A549 (cell line): ENCODE data around the gene TBC1D32. TPM values are rescaled to one million over a fixed set of nuclear protein-coding genes. Genes with fewer than 3 reads are reported as not detected.

ENCODE experiments used
- ATAC-seq, 2 experiments: fragments of 200-7000 bp in 1 of 2; fragments of >200 bp in 1 of 2; cut with Nextera tagmentation in 1 of 2; cut with Tn5 transposase in 1 of 2; 3 replicates each; pipeline versions ENCODE4 v1.8.0 to v1.9.1; 2018 to 2020; ENCODE audit warnings: mild to moderate bottlenecking in 1 of 2, moderate library complexity in 1 of 2
- CTCF ChIA-PET: fragments of 300-600 bp; sonication (Branson Sonifier 250); formaldehyde crosslinking; extraction: SDS; loops from one replicate; lab custom pipeline; 2021; ENCODE audit warnings: antibody characterized with exemption, inconsistent platforms; lab: Yijun Ruan, JAX
- POLR2A ChIA-PET: fragments of 350-600 bp; formaldehyde crosslinking; extraction: SDS; loops from one replicate; lab custom pipeline; 2021; ENCODE audit warnings: antibody characterized with exemption, inconsistent platforms; lab: Yijun Ruan, JAX
- DNase-seq, 2 experiments: peaks; one replicate each; pipeline versions ENCODE4 v3.0.0 to v3.0.0-alpha.2; 2011 to 2016; ENCODE audit warnings: low read depth in 1 of 2, low spot score in 1 of 2
- FAIRE-seq: peaks from 2 replicates; lab custom pipeline; 2011; peaks lifted over from hg19 to GRCh38; lab: Jason Lieb, UNC
- H3K27ac ChIP-seq, 2 experiments: fragments of >200 bp; sonication (Bioruptor Twin); formaldehyde crosslinking; 3 replicates each; pipeline ENCODE4 v1.5.1; 2016 to 2017
- H3K4me1 ChIP-seq: fragments of >200 bp; sonication (Bioruptor Twin); formaldehyde crosslinking; 3 replicates; pipeline ENCODE4 v1.6.1; 2016
- H3K4me2 ChIP-seq: fragments of >200 bp; sonication (Bioruptor Twin); formaldehyde crosslinking; 3 replicates; pipeline ENCODE4 v1.6.1; 2016
- H3K4me3 ChIP-seq: fragments of >200 bp; sonication (Bioruptor Twin); formaldehyde crosslinking; 3 replicates; pipeline ENCODE4 v1.5.1; 2016
- H3K9me3 ChIP-seq: fragments of >200 bp; sonication (Bioruptor Twin); formaldehyde crosslinking; 3 replicates; pipeline ENCODE4 v1.6.1; 2016
- CBX8 ChIP-seq: fragments of 200-600 bp; sonication (generic); IDR thresholded peaks from 2 replicates; pipeline ENCODE4 v1.6.1; 2016
- CEBPB ChIP-seq, 2 experiments: fragments of >200 bp in 1 of 2; sonication (Bioruptor Twin) in 1 of 2; formaldehyde crosslinking in 1 of 2; IDR thresholded peaks; 2 replicates each; pipeline ENCODE4 v1.6.1; 2012 to 2016
- EHF ChIP-seq: fragments of 250-450 bp; sonication (Bioruptor Pico); IDR thresholded peaks from 2 replicates; pipeline ENCODE4 v1.5.0; 2020; ENCODE audit warnings: mild to moderate bottlenecking
- FOSL2 ChIP-seq, 2 experiments: fragments of 450-650 bp in 1 of 2; fragments of >200 bp in 1 of 2; sonication (Bioruptor Twin) in 1 of 2; formaldehyde crosslinking; IDR thresholded peaks; 2 replicates each; pipeline versions ENCODE4 v1.5.0 to v1.6.1; 2016 to 2020; ENCODE audit warnings: mild to moderate bottlenecking in 1 of 2, moderate library complexity in 1 of 2
- FOXS1 ChIP-seq: fragments of 250-450 bp; sonication (Bioruptor Pico); IDR thresholded peaks from 2 replicates; pipeline ENCODE4 v1.5.0; 2020; ENCODE audit warnings: mild to moderate bottlenecking, moderate library complexity
- GATA3 ChIP-seq: IDR thresholded peaks from 2 replicates; pipeline ENCODE4 v1.6.1; 2012; ENCODE audit warnings: borderline replicate concordance
- HOXB5 ChIP-seq: fragments of 250-450 bp; sonication (Bioruptor Pico); IDR thresholded peaks from 2 replicates; pipeline ENCODE4 v1.5.0; 2020; ENCODE audit warnings: mild to moderate bottlenecking, moderate library complexity
- KDM1A ChIP-seq: fragments of 200-600 bp; sonication (generic); IDR thresholded peaks from 2 replicates; pipeline ENCODE4 v1.6.1; 2016; ENCODE audit warnings: low read depth, mild to moderate bottlenecking
- MYC ChIP-seq: IDR thresholded peaks from 2 replicates; pipeline ENCODE4 v1.6.1; 2012; ENCODE audit warnings: mild to moderate bottlenecking, inconsistent platforms, low read length, improper control_type of control experiment, borderline replicate concordance
- NPAS2 ChIP-seq: fragments of 250-450 bp; sonication (Bioruptor Pico); IDR thresholded peaks from 2 replicates; pipeline ENCODE4 v1.8.0; 2022; ENCODE audit warnings: mild to moderate bottlenecking, moderate library complexity, borderline replicate concordance
- POLR2A ChIP-seq: IDR thresholded peaks from 2 replicates; pipeline ENCODE4 v1.6.1; 2012; ENCODE audit warnings: mild to moderate bottlenecking, low read length
- RCOR1 ChIP-seq: fragments of 150-350 bp; IDR thresholded peaks from 2 replicates; pipeline ENCODE4 v1.6.1; 2014; ENCODE audit warnings: antibody characterized with exemption, low read length, low read depth
- REST ChIP-seq: fragments of 200-600 bp; sonication (generic); IDR thresholded peaks from 2 replicates; pipeline ENCODE4 v1.6.1; 2016; ENCODE audit warnings: antibody characterized with exemption, mild to moderate bottlenecking, moderate library complexity
- RNF2 ChIP-seq: fragments of 200-600 bp; sonication (generic); IDR thresholded peaks from 2 replicates; pipeline ENCODE4 v1.6.1; 2016; ENCODE audit warnings: low read depth, mild to moderate bottlenecking, antibody characterized with exemption, moderate library complexity, borderline replicate concordance
- SMC3 ChIP-seq: fragments of >200 bp; sonication (Bioruptor Twin); formaldehyde crosslinking; IDR thresholded peaks from 3 replicates; pipeline ENCODE4 v1.6.1; 2018; ENCODE audit warnings: inconsistent platforms
- ZFP36 ChIP-seq: fragments of 450-650 bp; IDR thresholded peaks from 2 replicates; pipeline ENCODE4 v1.6.1; 2014; ENCODE audit warnings: borderline replicate concordance; ENCODE audit not compliant: partially characterized antibody
- WGBS: methylation state at CpG from one replicate; pipeline ENCODE4 v1.1.6; 2017; ENCODE audit errors: missing lambda C conversion rate; 5-methylcytosine and 5-hydroxymethylcytosine counted together
- polyA plus RNA-seq, 4 experiments: library from polyadenylated mRNA; depleted of rRNA in 3 of 4; stranded (reverse); fragments of >200 nt; fragmentation: RNase III in 1 of 4; extraction: RNeasy Plus Mini Kit Qiagen cat#74134 plus additional on column Dnase treatment in 1 of 4; gene quantifications; 2 replicates in 3 of 4; 3 replicates in 1 of 4; pipeline ENCODE4 v1.2.3, GENCODE V29; 2011 to 2017
- TF ChIP-seq, protein P1 (sequence below): fragments of >200 bp; sonication (Bioruptor Twin); formaldehyde crosslinking; IDR thresholded peaks from 3 replicates; pipeline ENCODE4 v1.5.1; 2016
- TF ChIP-seq, protein P2 (sequence below): IDR thresholded peaks from 2 replicates; pipeline ENCODE4 v1.6.1; 2012; ENCODE audit warnings: low read depth, borderline replicate concordance

TBC1D32 gene
- polyA plus RNA-seq, 2 of the 4 experiments (the other 2 are of a cell fraction), result 2.1 to 4.4 TPM

- no peak for FAIRE-seq
- POLR2A ChIA-PET, result no interaction called here
- 62% methylated on average over 3 of the region's 3 CpGs for WGBS
Observed at GRCh38 chr6:121064345-121064744, 269.9 kb downstream of the TBC1D32 start.

DNA sequence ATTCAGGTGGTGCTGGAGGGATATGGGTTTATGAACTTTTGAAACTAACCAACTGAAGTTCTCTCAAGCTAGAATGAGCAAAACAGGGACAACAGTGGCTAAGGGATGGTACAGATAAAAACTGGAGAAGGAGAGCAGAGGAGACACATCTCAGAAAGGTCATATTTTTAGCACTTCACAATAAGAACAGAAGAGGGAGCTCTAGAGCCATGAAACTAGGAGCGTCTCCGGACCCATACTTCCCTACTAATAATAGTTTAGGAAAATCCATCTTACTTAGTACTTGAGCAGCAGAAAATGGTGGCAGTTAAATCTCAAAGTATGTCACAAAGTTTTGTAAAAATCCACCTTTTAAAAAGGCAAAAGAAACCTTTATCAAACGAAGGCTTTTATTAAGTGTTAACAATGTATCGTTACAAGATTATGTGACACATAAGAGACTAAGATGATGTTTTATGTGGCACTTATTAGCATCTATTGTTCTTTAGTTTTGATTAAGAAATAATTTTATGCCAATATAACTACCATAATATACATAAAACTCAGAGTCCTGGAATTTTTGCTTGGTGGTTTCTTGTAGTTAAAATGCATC is 278.6 kb downstream of the TBC1D32 start:
- no peak overlapping the region for H3K4me2 ChIP-seq
- WGBS, result 31% methylated on average over 4 of the region's 4 CpGs
- H3K9me3 ChIP-seq, result no peaks in the 10 kb centered on the region
- no peaks in the 10 kb centered on the region for H3K4me1 ChIP-seq
- ATAC-seq (peak; percentile 92 to 94), DNase-seq (peak; percentile 15 to 42), FAIRE-seq (no peak)
- H3K4me3 ChIP-seq, result no peak overlapping the region
- ChIA-PET POLR2A (no interaction called here), CTCF (interaction anchor here (0.6 to 3.1 kb wide), 8 partner anchors 16 to 1129 kb away, joined by 3 to 27 read pairs (median 3); no protein-coding TSS in a partner anchor)
- H3K27ac ChIP-seq, result no peak overlapping the region
- TF ChIP-seq, protein P1, sequence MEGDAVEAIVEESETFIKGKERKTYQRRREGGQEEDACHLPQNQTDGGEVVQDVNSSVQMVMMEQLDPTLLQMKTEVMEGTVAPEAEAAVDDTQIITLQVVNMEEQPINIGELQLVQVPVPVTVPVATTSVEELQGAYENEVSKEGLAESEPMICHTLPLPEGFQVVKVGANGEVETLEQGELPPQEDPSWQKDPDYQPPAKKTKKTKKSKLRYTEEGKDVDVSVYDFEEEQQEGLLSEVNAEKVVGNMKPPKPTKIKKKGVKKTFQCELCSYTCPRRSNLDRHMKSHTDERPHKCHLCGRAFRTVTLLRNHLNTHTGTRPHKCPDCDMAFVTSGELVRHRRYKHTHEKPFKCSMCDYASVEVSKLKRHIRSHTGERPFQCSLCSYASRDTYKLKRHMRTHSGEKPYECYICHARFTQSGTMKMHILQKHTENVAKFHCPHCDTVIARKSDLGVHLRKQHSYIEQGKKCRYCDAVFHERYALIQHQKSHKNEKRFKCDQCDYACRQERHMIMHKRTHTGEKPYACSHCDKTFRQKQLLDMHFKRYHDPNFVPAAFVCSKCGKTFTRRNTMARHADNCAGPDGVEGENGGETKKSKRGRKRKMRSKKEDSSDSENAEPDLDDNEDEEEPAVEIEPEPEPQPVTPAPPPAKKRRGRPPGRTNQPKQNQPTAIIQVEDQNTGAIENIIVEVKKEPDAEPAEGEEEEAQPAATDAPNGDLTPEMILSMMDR, result peak; percentile 59
- TF ChIP-seq GATA3, result no peak
- TF ChIP-seq KDM1A, result no peak
- TF ChIP-seq EHF (CRISPR knock-in tag), result no peak
- TF ChIP-seq REST, result no peak
- no peak for TF ChIP-seq MYC
- TF ChIP-seq FOXS1 (CRISPR knock-in tag), result no peak

More at GRCh38 chr6:121064345-121064744, 269.9 kb downstream of the TBC1D32 start:
- DNase-seq, result no peak
- Histone ChIP-seq H3K9me3 (no peaks in the 10 kb centered on the region), H3K4me2 (no peak overlapping the region), H3K27ac (no peak overlapping the region), H3K4me1 (no peaks in the 10 kb centered on the region), H3K4me3 (no peak overlapping the region)
- no peak for ATAC-seq
- CTCF ChIA-PET, result no interaction called here
- no peak for TF ChIP-seq REST
- TF ChIP-seq CEBPB (IDR thresholded peaks at IDR 0.05), result no peak
- TF ChIP-seq NPAS2, result no peak
- TF ChIP-seq, protein P2, sequence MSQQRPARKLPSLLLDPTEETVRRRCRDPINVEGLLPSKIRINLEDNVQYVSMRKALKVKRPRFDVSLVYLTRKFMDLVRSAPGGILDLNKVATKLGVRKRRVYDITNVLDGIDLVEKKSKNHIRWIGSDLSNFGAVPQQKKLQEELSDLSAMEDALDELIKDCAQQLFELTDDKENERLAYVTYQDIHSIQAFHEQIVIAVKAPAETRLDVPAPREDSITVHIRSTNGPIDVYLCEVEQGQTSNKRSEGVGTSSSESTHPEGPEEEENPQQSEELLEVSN, result no peak
- TF ChIP-seq KDM1A, result no peak
- no peak for TF ChIP-seq RCOR1
- no peak for TF ChIP-seq CBX8
- no peak for TF ChIP-seq FOXS1 (CRISPR knock-in tag)
- no peak for TF ChIP-seq SMC3
- TF ChIP-seq ZFP36, result no peak
- no peak for TF ChIP-seq RNF2
- TF ChIP-seq HOXB5 (CRISPR knock-in tag), result no peak
- TF ChIP-seq, protein P1, result no peak
- TF ChIP-seq POLR2A, result no peak
- no peak for TF ChIP-seq FOSL2 (IDR thresholded peaks at IDR 0.05)
- no peak for TF ChIP-seq FOSL2 (CRISPR knock-in tag; IDR thresholded peaks at IDR 0.05)
